D341Med (cell line): Measurements from ENCODE around the gene SLF2.

Experiments
- DNase-seq: peaks from one replicate; pipeline ENCODE4 v3.0.0; 2012; ENCODE audit warnings: low spot score

The SLF2 gene

DNA sequence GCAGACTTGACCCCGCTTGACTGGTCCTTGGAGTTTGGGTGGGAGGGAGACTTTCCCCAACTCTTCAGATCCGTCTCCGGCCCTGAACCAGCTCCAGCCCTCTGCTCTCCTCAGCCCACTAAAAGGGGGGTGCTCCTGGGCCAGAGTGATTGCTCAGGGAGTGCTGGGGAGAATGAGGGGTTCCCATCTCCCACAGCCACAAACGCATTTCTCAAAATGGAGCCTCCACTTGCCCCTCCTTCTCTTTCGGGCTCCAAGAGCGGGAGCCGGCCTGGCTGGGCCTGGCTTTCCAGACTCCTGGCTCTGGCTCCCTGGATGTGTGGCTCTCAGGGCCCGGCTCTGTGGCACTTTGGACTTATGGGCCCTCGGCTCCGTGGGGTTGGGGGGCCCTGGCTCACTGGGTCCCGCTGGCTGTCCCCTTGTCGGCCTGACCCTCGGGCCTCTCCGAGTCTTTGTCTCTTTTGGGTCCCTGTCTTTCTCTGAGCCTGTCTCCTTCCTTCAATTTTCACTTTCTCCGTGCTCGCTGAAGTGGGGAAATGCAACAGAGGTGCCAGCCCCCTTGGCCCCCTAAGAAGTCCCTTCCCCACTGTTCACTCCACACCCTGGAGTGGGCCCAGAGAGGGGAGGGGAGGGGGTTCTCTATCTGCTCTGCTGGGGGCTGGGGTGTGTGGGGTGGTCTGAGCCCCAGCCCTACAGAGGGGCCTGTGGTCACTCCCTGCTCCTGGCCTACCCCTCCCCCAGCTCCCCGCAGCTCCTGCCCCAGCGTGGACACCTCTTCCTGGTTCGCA is 87.6 kb downstream of the SLF2 start:
- DNase-seq: no peak

DNA sequence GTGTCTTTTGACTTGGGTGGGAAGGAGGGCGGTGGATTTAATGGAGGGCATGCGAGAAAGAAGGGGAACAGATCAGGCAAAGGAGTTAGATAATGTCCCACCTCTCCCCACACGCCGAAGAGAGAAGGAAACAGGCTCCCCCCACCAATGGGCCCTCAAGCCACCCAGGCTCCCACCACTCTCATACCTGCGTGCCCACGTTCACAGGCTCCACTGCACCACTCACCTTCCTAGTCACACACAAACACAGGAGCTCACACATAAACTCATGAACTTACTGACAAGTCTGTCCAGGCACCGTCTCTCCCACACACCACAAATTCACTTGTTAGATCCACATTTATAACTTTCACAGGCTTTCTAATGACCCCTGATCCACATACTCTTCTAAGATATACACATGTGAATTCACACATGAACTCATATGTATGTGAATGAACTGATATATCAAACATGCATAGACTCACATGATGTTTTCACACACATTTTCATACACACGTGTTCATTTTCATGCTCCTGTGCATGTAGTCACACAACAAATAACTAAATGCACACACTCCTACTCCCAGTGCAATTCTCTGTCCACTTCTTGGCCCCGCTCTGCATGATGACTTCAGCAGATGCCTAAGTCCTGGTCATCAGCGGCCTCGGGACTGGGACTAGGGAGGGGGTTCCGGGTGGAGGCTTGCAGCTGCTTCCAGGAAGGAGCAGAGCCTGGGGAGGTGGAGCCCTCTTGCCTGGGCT is 88.3 kb downstream of the SLF2 start:
- no peak for DNase-seq

DNA sequence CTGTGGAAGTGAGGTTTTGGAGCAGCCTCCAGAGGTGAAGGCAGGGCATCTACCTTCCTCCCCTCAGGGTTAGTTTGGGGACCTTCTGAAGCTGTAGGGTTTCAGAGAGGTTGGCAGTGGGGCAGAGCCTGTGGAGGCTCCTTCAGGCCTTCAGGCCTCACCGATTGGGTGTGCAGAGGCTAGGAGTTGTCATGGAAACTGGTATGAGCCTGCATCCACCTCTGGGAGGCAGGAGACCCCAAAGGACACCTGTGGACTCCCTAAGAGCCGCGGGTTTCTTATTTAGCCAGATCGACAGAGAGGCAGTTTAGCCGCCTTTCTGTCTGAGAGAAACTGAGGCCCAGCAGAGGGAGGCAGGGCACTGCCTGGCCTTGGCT is 88.9 kb downstream of the SLF2 start:
- no peak for DNase-seq

DNA sequence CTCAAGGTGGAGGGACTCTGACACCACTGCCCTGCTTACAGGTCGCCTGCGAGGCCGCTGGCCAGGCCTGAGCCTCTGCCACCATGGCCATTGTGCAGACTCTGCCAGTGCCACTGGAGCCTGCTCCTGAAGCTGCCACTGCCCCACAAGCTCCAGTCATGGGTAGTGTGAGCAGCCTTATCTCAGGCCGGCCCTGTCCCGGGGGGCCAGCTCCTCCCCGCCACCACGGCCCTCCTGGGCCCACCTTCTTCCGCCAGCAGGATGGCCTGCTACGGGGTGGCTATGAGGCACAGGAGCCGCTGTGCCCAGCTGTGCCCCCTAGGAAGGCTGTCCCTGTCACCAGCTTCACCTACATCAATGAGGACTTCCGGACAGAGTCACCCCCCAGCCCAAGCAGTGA is 89.7 kb downstream of the SLF2 start:
- no peak for DNase-seq

DNA sequence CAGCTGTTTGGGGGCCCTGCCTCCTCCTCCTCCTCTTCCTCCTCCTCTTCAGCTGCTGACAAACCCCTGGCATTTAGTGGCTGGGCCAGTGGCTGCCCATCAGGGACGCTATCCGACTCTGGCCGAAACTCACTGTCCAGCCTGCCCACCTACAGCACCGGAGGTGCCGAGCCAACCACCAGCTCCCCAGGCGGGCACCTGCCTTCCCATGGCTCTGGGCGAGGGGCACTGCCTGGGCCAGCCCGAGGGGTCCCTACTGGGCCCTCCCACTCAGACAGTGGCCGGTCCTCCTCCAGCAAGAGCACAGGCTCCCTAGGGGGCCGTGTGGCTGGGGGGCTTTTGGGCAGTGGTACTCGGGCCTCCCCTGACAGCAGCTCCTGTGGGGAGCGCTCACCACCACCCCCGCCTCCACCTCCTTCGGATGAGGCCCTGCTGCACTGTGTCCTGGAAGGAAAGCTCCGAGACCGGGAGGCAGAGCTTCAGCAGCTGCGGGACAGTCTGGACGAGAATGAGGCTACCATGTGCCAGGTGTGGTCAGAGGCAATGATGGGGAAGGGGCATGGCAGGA is 91.0 kb downstream of the SLF2 start:
- no peak for DNase-seq

DNA sequence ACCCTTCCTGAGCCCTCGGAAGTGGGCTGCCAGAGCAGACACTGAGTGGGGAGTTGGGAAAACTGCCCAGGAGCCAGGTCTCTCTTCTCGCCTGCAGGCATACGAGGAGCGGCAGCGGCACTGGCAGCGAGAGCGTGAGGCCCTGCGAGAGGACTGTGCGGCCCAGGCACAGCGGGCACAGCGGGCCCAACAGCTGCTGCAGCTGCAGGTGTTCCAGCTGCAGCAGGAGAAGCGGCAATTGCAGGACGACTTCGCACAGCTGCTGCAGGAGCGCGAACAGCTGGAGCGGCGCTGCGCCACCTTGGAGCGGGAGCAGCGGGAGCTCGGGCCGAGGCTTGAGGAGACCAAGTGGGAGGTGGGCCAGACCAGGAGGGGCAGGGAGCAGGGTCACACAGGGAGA is 92.6 kb downstream of the SLF2 start:
- no peak for DNase-seq

DNA sequence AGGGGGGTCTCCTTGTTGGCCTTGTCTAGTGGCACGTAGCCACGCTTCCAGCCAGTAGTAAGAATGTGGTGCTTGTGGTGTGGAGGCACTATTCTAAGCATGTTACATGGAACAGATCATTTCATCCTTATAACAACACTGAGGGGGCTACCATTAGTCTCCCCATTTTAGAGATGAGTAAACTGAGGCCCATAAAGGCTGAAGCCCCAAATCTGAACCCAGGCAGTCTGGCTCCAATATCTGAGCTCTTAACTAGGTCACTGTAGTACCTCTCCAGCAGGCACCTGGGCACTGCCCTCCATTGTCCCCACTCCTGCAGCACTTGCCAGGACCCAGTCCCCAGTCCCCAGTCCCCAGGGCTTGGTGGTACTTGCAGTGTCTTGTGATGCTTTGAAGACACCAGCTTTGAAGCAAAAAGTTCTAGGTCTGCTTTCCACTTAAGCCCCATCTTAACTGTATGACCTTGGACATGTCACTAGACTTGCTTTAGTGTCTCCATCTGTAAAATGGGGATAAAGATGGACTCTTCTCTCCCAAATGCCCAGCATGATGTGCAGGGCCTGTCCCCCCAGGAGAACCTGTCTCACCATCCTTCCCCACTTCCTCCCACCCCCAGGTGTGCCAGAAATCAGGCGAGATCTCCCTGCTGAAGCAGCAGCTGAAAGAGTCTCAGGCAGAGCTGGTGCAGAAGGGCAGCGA is 93.3 kb downstream of the SLF2 start:
- no peak for DNase-seq

DNA sequence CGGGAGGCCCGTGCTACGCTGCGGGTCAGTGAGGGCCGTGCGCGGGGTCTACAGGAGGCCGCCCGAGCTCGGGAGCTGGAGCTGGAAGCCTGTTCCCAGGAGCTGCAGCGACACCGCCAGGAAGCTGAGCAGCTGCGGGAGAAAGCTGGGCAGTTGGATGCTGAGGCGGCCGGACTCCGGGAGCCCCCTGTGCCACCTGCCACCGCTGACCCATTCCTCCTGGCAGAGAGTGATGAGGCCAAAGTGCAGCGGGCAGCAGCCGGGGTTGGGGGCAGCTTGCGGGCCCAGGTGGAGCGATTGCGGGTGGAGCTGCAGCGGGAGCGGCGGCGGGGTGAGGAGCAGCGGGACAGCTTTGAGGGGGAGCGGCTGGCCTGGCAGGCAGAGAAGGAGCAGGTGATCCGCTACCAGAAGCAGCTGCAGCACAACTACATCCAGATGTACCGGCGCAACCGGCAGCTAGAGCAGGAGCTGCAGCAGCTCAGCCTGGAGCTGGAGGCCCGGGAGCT is 93.9 kb downstream of the SLF2 start:
- no peak for DNase-seq

DNA sequence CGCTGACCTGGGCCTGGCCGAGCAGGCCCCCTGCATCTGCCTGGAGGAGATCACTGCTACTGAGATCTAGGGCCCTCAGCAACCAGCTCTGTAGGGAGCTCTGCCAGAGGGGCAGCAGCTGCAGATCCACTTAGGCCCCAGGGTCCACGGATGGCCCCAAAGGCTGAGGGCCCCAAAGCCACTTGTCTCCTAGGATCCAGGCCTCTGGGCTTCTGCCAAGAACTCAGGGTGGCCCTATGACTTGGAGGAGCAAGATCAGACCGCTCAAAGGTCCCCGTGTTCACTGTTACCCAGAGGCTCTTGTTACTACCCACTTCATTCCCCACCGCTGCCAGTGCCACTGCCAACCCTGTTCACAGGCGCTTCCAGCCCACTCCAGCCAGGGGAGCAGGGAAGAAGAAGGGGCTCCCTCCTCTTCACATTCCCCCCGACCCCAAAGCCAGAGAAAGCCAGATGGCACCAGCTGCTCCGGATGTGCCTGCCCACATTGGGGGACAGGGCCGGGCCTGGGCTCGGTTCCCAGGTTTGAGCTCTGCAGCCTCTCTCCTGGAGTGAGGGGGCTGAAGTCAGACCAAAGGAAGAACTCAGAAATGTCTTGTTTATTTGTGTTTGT is 94.4 kb downstream of the SLF2 start:
- no peak for DNase-seq

DNA sequence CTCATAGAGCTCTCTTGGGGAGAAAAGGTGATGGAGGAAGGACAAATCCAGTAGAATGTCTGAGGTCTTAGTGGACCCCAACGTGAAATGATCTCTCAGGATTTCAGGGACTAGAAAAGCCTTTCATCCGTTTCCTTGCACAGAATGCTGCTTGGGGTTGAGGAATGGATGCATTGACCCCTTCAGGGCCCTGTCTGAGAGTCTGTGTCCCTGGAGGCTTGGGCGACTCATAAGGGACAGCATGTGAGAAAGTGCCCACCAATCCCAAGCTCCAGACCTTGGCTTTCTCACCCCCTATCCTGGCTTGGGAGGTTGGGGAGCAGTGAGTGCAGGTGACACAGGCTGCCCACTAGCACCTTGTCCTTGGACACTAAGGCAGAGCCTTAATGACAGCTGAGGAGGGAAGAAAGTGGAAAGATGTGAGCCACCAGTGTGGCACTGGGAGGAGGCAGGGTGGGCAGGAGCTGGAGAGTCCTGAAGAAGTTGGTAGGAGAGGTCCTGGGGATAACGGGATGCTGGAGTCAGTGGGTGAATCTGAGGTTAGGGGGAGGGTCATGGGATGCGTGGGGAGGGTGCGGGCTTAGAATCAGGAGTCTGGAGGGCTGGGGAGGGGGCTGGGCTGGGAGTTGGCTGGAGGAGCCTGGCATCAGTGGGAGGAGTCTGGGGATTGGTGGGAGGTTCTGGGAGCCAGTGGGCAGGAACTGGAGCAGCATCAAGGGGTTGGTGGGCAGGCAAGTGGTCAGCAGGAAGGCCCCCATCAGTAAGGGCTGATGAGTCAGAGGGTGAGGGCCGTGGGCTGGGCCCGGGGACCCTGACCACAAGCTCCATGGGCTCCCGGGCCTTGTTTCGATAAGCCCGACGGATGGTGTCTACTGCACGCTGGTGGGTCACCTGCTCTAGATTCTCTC is 95.4 kb downstream of the SLF2 start:
- DNase-seq: no peak

DNA sequence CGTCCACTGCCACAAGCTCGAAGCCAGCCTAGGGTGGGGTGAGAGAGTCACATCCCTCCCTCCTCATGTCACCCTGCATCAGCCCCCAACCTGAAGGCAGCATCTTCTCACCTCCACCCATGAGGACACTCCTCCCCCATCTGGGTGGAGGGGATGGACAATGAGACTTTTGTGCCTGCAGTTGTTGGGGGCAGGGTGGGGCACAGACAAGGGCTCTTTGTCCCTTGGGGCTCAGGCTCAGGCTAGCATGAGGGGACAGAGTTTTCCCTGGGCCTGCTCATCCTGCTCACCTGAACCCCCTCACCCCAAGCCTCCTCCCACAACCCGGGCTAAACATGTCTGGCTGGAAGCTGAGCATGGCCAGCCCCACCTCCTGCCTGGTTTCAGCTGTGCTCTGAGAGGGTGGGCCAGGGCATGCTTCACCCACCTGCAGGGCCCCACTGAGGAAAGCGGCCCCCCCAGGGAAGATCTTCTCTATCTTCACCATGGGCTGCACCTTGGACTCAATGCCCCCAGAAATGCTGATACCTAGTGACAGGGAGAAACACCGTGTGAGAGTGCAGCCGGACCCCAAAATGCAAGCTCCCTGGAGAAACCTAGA is 96.2 kb downstream of the SLF2 start:
- no peak for DNase-seq

DNA sequence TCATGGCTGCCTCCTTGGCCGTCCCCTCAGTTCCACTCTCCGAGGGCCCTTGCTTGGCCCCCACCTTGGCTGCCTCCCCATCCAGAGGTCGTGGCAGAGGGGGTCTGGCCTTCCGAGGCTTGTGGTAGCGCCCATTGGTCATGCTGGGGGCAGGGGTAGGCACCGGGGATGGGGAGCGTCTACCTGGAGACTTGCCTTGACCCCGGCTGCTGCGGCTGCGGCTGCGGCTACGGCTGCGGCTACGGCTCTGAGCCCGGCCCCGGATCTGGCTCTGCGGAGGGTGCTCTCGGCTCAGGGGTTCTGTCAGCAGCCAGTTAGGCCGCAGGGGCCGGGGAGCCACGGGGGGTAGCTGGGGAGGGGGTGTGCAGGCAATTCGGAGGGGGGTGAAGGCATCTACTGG is 97.6 kb downstream of the SLF2 start:
- no peak for DNase-seq

DNA sequence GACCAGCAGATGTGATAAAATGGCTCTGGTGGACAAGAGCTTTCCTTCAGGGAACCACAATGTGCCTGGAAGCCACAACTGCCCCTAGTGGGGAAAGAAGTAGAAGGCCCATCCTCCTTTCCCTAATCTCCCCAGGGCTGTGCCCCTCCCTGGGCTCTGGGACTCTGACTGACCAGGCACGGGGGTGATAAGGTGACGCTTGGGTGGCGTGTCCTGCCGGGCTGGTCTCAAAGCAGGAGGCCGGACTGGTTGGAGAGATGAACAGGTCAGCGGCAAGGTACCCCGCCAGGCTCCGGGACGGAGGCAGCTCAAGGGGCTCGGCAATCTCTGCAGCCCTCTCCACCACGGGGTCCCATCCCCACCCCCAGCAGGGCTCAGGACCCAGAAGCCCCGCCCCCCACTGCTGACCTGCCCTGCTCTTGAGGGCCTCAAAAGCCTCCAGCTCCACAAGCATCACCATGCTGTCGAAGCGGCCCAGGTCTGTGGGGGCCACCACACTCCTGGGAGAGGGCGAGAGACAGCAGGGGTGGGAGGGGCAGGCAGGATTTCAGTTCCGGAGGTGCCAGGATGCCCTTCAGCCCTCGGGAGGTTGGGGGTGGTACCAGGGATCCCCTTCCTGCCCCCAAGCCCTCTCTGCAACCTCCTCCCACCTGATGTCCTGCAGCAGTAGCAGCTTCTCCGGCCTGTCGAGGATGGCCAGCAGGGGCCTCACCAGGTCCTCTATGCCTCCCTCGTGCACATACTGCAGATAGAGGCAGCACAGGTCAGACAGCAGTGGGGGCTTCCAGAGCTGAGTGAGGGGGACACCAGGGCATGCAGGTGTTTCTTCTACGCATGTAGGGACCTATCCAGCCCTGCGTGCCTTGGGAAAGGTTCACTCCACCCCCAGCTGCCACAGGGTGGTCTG is 99.0 kb downstream of the SLF2 start:
- no peak for DNase-seq

DNA sequence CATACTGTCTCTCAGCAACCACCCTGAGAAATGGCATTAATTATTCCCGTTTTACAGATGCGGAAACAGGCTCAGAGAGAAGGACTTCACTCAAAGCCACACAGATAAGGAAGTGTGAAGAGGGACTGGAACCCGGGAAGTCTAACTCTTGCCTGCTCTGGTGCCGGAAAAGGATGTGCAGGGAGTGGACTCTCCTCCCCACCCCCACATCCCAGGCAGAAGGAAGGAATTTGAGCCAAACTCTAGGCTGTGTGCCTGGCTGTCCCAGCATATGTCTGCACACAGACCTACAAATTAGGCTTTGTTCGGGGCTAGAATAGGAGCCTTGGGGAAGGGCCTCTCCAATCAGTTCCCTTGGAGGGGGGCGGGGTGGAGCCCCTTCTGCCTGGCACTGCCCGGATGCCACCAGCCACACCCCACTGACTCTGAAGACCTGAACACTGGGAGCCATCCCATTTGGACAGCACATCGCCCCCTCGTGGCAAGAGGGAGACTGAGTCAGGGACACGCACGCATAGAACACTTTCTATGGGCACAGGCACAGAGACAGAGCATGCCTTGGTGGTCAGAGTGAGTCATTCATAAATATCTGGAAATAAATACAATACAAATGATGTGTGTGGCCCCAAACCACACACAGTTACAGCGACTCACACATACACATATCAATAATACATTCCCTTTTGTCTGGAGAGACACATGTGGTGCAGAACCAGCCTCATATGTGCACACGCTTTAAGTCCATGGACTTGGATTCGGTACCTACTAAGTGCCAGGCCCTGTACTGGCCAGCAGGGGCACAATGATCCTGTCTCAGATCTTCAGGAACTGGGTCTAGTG is 100.0 kb downstream of the SLF2 start:
- DNase-seq: peak; percentile 78

DNA sequence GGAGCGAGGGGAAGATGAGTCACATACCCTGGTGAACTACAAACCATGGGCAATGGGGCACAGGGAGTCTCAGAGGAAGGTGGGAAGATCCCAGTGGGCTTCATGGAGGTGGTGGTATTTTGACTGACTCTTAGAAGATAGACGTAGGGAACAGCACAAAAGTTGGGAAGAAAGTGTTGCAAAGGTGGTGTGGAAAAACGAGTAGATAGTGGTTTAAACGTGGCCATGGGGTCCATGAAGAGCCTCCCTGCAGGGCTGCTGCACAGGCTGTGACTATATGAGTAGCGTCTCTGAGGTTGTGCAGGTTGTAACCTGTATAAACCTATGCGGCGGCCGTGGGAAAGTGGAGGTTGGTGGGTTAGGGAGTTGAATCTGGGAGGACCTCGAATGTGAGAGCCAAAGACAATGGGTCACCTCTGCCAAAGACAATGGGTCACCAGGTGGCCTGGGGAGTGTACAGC is 100.6 kb downstream of the SLF2 start:
- DNase-seq: no peak

DNA sequence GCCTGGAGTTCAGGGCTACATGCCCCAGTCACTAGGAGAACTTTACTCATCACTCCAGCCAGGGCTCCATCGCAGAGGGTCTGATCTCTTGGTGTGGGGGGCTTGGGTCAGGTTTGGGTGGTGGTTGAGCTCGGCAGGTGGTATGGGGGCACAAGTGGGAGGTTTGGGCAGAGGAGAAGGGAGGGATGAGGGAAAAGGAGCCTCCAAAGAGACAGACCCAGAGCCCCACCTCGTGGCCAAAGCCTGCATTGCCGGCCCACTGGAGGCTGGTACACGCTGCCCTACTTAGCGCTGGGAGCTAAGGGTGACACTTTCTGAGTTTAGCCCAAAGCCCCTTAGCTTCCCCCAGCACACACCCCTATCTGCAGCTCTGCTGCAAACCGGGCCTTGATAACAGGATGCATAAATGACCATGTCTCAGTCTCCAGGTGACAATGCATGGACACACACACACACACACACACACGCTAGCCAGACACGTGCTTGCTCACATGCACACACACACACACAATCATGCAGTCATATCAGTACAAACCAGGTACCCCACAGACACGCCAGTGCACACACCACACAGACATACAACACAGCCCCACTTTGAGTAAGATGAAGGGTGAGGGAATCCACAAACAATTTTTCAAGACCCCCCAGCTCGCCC is 101.6 kb downstream of the SLF2 start:
- DNase-seq: peak; percentile 72
